ENCODE data around the gene BCS1L. TPM values are rescaled to one million over a fixed set of nuclear protein-coding genes. Genes with fewer than 3 reads are reported as not detected.
A peak's percentile ranks its signal among the peaks of the same experiment; 100 is the strongest.

The BCS1L gene
- total and polyA plus RNA-seq, 9 of the 15 experiments (the other 6 are each of a cell fraction or from before 2014, with no cell fraction given): 37.6 to 103 (median 56.7) TPM

DNA sequence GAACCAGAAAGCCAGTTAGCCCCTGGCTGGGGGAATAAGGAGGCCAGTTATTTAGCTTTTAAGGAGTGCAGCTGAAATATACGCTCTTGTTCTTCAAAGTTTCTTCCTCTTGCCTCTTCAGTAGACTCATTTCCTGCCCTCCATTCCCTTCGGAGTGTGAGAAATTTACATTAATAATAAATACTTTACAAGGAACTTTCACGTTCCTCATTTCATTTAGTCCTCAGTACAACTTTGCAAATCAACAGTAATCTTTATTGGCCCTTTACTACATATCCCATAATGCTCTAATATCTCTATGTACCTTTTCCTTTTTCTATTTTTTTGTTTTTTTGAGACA is 36.1 kb upstream of the BCS1L start:
- Histone ChIP-seq H3K27me3 (ENCODE audit: control insufficient read depth in 2 of 2, insufficient read depth in 2 of 2, low read length in 2 of 2) (no peaks in the 10 kb centered on the region), H4K20me1 (replicated peaks; ENCODE audit: control insufficient read depth, insufficient read depth, low read length) (no peaks in the 10 kb centered on the region), H3K4me2 (ENCODE audit: insufficient read depth, low read length) (no peak overlapping the region), H3K4me3 (no peak overlapping the region), H3K9ac (ENCODE audit: insufficient read depth in 1 of 2, low read depth in 2 of 2, low read length in 2 of 2) (no peak overlapping the region), H3K9me1 (ENCODE audit: control insufficient read depth, insufficient read depth, low read length) (no peaks in the 10 kb centered on the region), H2AFZ (ENCODE audit: low read depth, low read length) (peak overlapping the region; percentile 74; the same call in 1 of the 2 replicates), H3K27ac (ENCODE audit: extremely low read depth, low read depth, low read length) (no peak overlapping the region), H3K4me1 (replicated peaks in 1 of 2; ENCODE audit: control insufficient read depth in 2 of 2, insufficient read depth in 2 of 2, low read length in 2 of 2) (no peaks in the 10 kb centered on the region; a peak in 1 of 5 replicates), H3K36me3 (ENCODE audit: control insufficient read depth, insufficient read depth, low read length) (no peaks in the 10 kb centered on the region), H3K79me2 (ENCODE audit: control insufficient read depth, insufficient read depth, low read length) (no peaks in the 10 kb centered on the region), H3K9me3 (replicated peaks; ENCODE audit: control insufficient read depth, insufficient read depth, low read depth, low read length) (no peaks in the 10 kb centered on the region)
- no peak for FAIRE-seq
- no peak for TF ChIP-seq CBFA2T2 (conservative IDR thresholded peaks at IDR 0.05)
- TF ChIP-seq PHB (CRISPR knock-in tag; IDR thresholded peaks at IDR 0.05): no peak
- no TSS peak for BruUV-seq (replicated peaks)
- CTCF ChIA-PET (ENCODE audit: low intra/inter-chr PET ratio): interaction anchor here (1.1 kb wide), 1 partner anchor 210 kb away, joined by 3 read pairs; no protein-coding TSS in a partner anchor
- intact Hi-C loops (cut with micrococcal nuclease): no loop called here
- POLR2A ChIA-PET: no interaction called here
- no peak for ATAC-seq
- no peak for DNase-seq (ENCODE audit: extremely low read depth in 1 of 4, low spot score in 3 of 4)
- in situ Hi-C loops (cut with MboI): no loop called here
- 24% methylated on average over 3 of the region's 3 CpGs for WGBS (ENCODE audit: insufficient coverage, low coverage, missing lambda C conversion rate)

DNA sequence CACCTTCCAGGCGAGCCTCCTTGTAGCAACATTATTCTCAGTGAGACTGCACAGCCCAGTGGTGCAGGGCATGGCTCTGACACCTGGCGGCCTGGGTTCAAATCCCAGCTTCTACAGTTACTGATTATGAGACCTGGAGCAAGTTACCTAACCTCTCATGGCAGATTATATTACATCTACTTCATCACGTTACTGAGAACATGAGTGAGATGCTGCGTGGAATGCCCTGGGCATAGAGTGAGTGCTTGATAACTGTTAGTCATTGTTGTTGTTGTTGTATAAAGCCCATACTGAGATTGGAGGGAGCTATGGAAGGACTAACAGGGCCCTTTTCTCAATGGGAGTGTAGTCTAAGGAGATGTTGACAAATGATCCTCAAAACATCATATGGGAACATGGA is 33.1 kb upstream of the BCS1L start:
- H3K27ac ChIP-seq (ENCODE audit: extremely low read depth, low read depth, low read length): no peak overlapping the region
- BruUV-seq (replicated peaks): no TSS peak
- no peaks in the 10 kb centered on the region for H3K9me1 ChIP-seq (ENCODE audit: control insufficient read depth, insufficient read depth, low read length)
- H2AFZ ChIP-seq (ENCODE audit: low read depth, low read length): no peak overlapping the region
- no peak overlapping the region for H3K4me3 ChIP-seq
- H3K4me1 ChIP-seq (replicated peaks in 1 of 2; ENCODE audit: control insufficient read depth in 2 of 2, insufficient read depth in 2 of 2, low read length in 2 of 2): no peaks in the 10 kb centered on the region; a peak in 1 of 5 replicates
- in situ Hi-C loops (cut with MboI) (no loop called here), intact Hi-C loops (cut with micrococcal nuclease) (no loop called here)
- FAIRE-seq (no peak), DNase-seq (ENCODE audit: extremely low read depth in 1 of 4, low spot score in 3 of 4) (no peak), ATAC-seq (no peak)
- no peaks in the 10 kb centered on the region for H3K9me3 ChIP-seq (replicated peaks; ENCODE audit: control insufficient read depth, insufficient read depth, low read depth, low read length)
- no peaks in the 10 kb centered on the region for H3K36me3 ChIP-seq (ENCODE audit: control insufficient read depth, insufficient read depth, low read length)
- H4K20me1 ChIP-seq (replicated peaks; ENCODE audit: control insufficient read depth, insufficient read depth, low read length): no peaks in the 10 kb centered on the region
- no peak overlapping the region for H3K4me2 ChIP-seq (ENCODE audit: insufficient read depth, low read length)
- ChIA-PET POLR2A (interaction anchor here (0.6 kb wide), 1 partner anchor 8 kb away, joined by 3 read pairs; no protein-coding TSS in a partner anchor), CTCF (ENCODE audit: low intra/inter-chr PET ratio) (no interaction called here)
- H3K27me3 ChIP-seq (ENCODE audit: control insufficient read depth in 2 of 2, insufficient read depth in 2 of 2, low read length in 2 of 2): peaks cover 0 to 6% of the 10 kb centered on the region in 2 experiments; a peak in 1 of 5 replicates
- WGBS (ENCODE audit: insufficient coverage, low coverage, missing lambda C conversion rate): 11% methylated on average over 3 of the region's 4 CpGs
- TF ChIP-seq TBP (optimal IDR thresholded peaks at IDR 0.05; ENCODE audit: low read depth, low read length) (peak; percentile 51), ZNF184 (CRISPR knock-in tag; IDR thresholded peaks at IDR 0.05) (no peak)
- H3K9ac ChIP-seq (ENCODE audit: insufficient read depth in 1 of 2, low read depth in 2 of 2, low read length in 2 of 2): no peak overlapping the region
- no peaks in the 10 kb centered on the region for H3K79me2 ChIP-seq (ENCODE audit: control insufficient read depth, insufficient read depth, low read length)

Measured in K562 (cell line).